Adipocyte (in vitro differentiated cells): Measurements from ENCODE around the gene ORM2.
"Not testable (repeated sequence)": the region's sequence is repeated elsewhere in the genome, so short reads cannot be mapped to it uniquely, and the experiment has no call there.

Experiments used
- DNase-seq: peaks from one replicate; pipeline ENCODE4 v3.0.0-alpha.2; 2015; ENCODE audit warnings: low read depth
- H3K27me3 ChIP-seq: replicated peaks from 2 replicates; pipeline ENCODE4 v1.7.0; 2013; ENCODE audit warnings: mild to moderate bottlenecking, low read length, moderate library complexity; ENCODE audit not compliant: control insufficient read depth, insufficient read depth
- H3K36me3 ChIP-seq: 2 replicates; pipeline ENCODE4 v1.7.0; 2013; ENCODE audit warnings: low read length, mild to moderate bottlenecking, moderate library complexity; ENCODE audit not compliant: control insufficient read depth, insufficient read depth, severe bottlenecking
- H3K4me1 ChIP-seq: 2 replicates; pipeline ENCODE4 v1.7.0; 2013; ENCODE audit warnings: mild to moderate bottlenecking, low read length, moderate library complexity; ENCODE audit not compliant: control insufficient read depth, insufficient read depth
- H3K4me3 ChIP-seq: 2 replicates; pipeline ENCODE4 v1.7.0; 2013; ENCODE audit warnings: mild to moderate bottlenecking, low read length, moderate library complexity
- H3K9ac ChIP-seq: 2 replicates; pipeline ENCODE4 v1.7.0; 2013; ENCODE audit warnings: mild to moderate bottlenecking, low read length, moderate library complexity
- H3K9me3 ChIP-seq: 2 replicates; pipeline ENCODE4 v1.7.0; 2013; ENCODE audit warnings: mild to moderate bottlenecking, low read length, moderate library complexity; ENCODE audit not compliant: control insufficient read depth

The ORM2 gene

GRCh38 chr9:114329625-114330022, at the start of gene ORM2:
TSS of gene ORM2 (plus strand) at chr9:114329869. CDS start at chr9:114329905, 36 bp downstream.
- H3K27me3 ChIP-seq, H3K36me3 ChIP-seq, H3K9me3 ChIP-seq: not testable (repeated sequence)

GRCh38 chr9:114280636-114281472, 48.8 kb upstream of the ORM2 start:
- H3K9me3 ChIP-seq = no peaks in the 10 kb centered on the region
- no peak overlapping the region for H3K9ac ChIP-seq
- H3K4me3 ChIP-seq = no peak overlapping the region
- DNase-seq = no peak
- H3K36me3 ChIP-seq = peaks cover 25% of the 10 kb centered on the region
- H3K4me1 ChIP-seq = peaks cover 51% of the 10 kb centered on the region
- H3K27me3 ChIP-seq = no peaks in the 10 kb centered on the region

More at GRCh38 chr9:114329625-114330022, at the start of gene ORM2:
- H3K9ac ChIP-seq, DNase-seq, H3K4me3 ChIP-seq, H3K4me1 ChIP-seq: not testable (repeated sequence)

- DNase-seq = peak; percentile 39
- Histone ChIP-seq H3K36me3 (peaks cover 22% of the 10 kb centered on the region), H3K9ac (no peak overlapping the region), H3K27me3 (no peaks in the 10 kb centered on the region), H3K4me3 (no peak overlapping the region), H3K9me3 (no peaks in the 10 kb centered on the region), H3K4me1 (peaks cover 46% of the 10 kb centered on the region)
Observed at GRCh38 chr9:114281473-114282103, 48.1 kb upstream of the ORM2 start.

GRCh38 chr9:114282104-114282485, 47.6 kb upstream of the ORM2 start:
- no peaks in the 10 kb centered on the region for H3K9me3 ChIP-seq
- H3K36me3 ChIP-seq = peaks cover 22% of the 10 kb centered on the region
- no peak overlapping the region for H3K9ac ChIP-seq
- H3K4me3 ChIP-seq = no peak overlapping the region
- no peaks in the 10 kb centered on the region for H3K27me3 ChIP-seq
- H3K4me1 ChIP-seq = peaks cover 41% of the 10 kb centered on the region
- DNase-seq = no peak

- Histone ChIP-seq H3K9ac (no peak overlapping the region), H3K4me3 (no peak overlapping the region), H3K4me1 (peaks cover 37% of the 10 kb centered on the region), H3K27me3 (no peaks in the 10 kb centered on the region), H3K36me3 (peaks cover 22% of the 10 kb centered on the region), H3K9me3 (no peaks in the 10 kb centered on the region)
- no peak for DNase-seq
Observed at GRCh38 chr9:114282507-114282906, 47.2 kb upstream of the ORM2 start.

- Histone ChIP-seq H3K9me3 (no peaks in the 10 kb centered on the region), H3K9ac (no peak overlapping the region), H3K36me3 (peaks cover 24% of the 10 kb centered on the region), H3K4me3 (no peak overlapping the region), H3K4me1 (peaks cover 32% of the 10 kb centered on the region), H3K27me3 (no peaks in the 10 kb centered on the region)
- DNase-seq = peak; percentile 94
Observed at GRCh38 chr9:114282926-114283325, 46.7 kb upstream of the ORM2 start.

- Histone ChIP-seq H3K4me3 (no peak overlapping the region), H3K36me3 (peaks cover 26% of the 10 kb centered on the region), H3K9ac (no peak overlapping the region), H3K4me1 (peaks cover 27% of the 10 kb centered on the region), H3K27me3 (no peaks in the 10 kb centered on the region), H3K9me3 (no peaks in the 10 kb centered on the region)
- no peak for DNase-seq
Observed at GRCh38 chr9:114283551-114284111, 46.0 kb upstream of the ORM2 start.

GRCh38 chr9:114284316-114285060, 45.2 kb upstream of the ORM2 start:
- Histone ChIP-seq H3K27me3 (no peaks in the 10 kb centered on the region), H3K4me3 (no peak overlapping the region), H3K9ac (no peak overlapping the region), H3K4me1 (peaks cover 24% of the 10 kb centered on the region), H3K9me3 (no peaks in the 10 kb centered on the region), H3K36me3 (peaks cover 22% of the 10 kb centered on the region)
- DNase-seq = no peak

GRCh38 chr9:114285166-114285867, 44.4 kb upstream of the ORM2 start:
- peak; percentile 95 for DNase-seq
- H3K36me3 ChIP-seq = peaks cover 23% of the 10 kb centered on the region

GRCh38 chr9:114286146-114286679, 43.5 kb upstream of the ORM2 start:
- Histone ChIP-seq H3K36me3 (peaks cover 26% of the 10 kb centered on the region), H3K9ac (peak overlapping the region; percentile 13), H3K4me1 (peaks cover 20% of the 10 kb centered on the region), H3K27me3 (no peaks in the 10 kb centered on the region), H3K4me3 (no peak overlapping the region), H3K9me3 (no peaks in the 10 kb centered on the region)
- DNase-seq = no peak

More at GRCh38 chr9:114285166-114285867, 44.4 kb upstream of the ORM2 start:
- Histone ChIP-seq H3K4me1 (peaks cover 24% of the 10 kb centered on the region), H3K4me3 (no peak overlapping the region), H3K9ac (peak overlapping the region; percentile 13), H3K27me3 (no peaks in the 10 kb centered on the region), H3K9me3 (no peaks in the 10 kb centered on the region)
